GM18505 (cell line): ENCODE data around the gene ABTB1.

Experiments
- ATAC-seq: cut with Tn5 transposase; IDR thresholded peaks from one replicate; pipeline ENCODE4 v1.9.1; 2021; ENCODE audit not compliant: unreplicated experiment
- POLR2A ChIP-seq: IDR thresholded peaks from 4 replicates; pipeline ENCODE4 v1.6.1; 2011; ENCODE audit warnings: borderline replicate concordance; ENCODE audit not compliant: insufficient read depth, insufficient read length; ENCODE audit errors: extremely low read depth

Gene ABTB1

GRCh38 chr3:127658234-127658633 lies 14.5 kb upstream of the ABTB1 start:
- TF ChIP-seq POLR2A = no peak
- no peak for ATAC-seq

GRCh38 chr3:127660621-127661251 lies 12.0 kb upstream of the ABTB1 start:
- no peak for TF ChIP-seq POLR2A
- ATAC-seq = no peak

GRCh38 chr3:127661600-127661999 lies 11.2 kb upstream of the ABTB1 start:
- TF ChIP-seq POLR2A = no peak
- ATAC-seq = no peak

- ATAC-seq = no peak
- no peak for TF ChIP-seq POLR2A
These were observed 10.7 kb upstream of the ABTB1 start for GRCh38 chr3:127662001-127662469.

- TF ChIP-seq POLR2A = no peak
- no peak for ATAC-seq
These were observed 9.6 kb upstream of the ABTB1 start for GRCh38 chr3:127663151-127663550.

GRCh38 chr3:127665165-127665564 lies 7.6 kb upstream of the ABTB1 start:
- ATAC-seq = no peak
- no peak for TF ChIP-seq POLR2A

- ATAC-seq = no peak
- no peak for TF ChIP-seq POLR2A
These were observed 7.2 kb upstream of the ABTB1 start for GRCh38 chr3:127665586-127665985.

- TF ChIP-seq POLR2A = no peak
- no peak for ATAC-seq
These were observed 6.1 kb upstream of the ABTB1 start for GRCh38 chr3:127666676-127667075.

GRCh38 chr3:127667119-127667681 lies 5.6 kb upstream of the ABTB1 start:
- no peak for ATAC-seq
- no peak for TF ChIP-seq POLR2A

GRCh38 chr3:127668906-127669305 lies 3.8 kb upstream of the ABTB1 start:
- no peak for ATAC-seq
- TF ChIP-seq POLR2A = no peak

- no peak for ATAC-seq
- no peak for TF ChIP-seq POLR2A
These were observed 3.1 kb upstream of the ABTB1 start for GRCh38 chr3:127669541-127670228.

- no peak for ATAC-seq
- TF ChIP-seq POLR2A = no peak
These were observed 2.6 kb upstream of the ABTB1 start for GRCh38 chr3:127670229-127670559.

- ATAC-seq = no peak
- TF ChIP-seq POLR2A = no peak
These were observed 1.8 kb upstream of the ABTB1 start for GRCh38 chr3:127670761-127671522.

GRCh38 chr3:127671523-127672428 lies 976 bp upstream of the ABTB1 start:
- ATAC-seq = peak; percentile 15
- no peak for TF ChIP-seq POLR2A
